OCI-LY3 (cell line): Measurements from ENCODE around the gene PODXL.
"Not testable (repeated sequence)": the region's sequence is repeated elsewhere in the genome, so short reads cannot be mapped to it uniquely, and the experiment has no call there.

ENCODE experiments used
- H2AFZ ChIP-seq: fragments of 200-600, 300-600 bp; shearing (Covaris generic); 2 replicates; pipeline ENCODE4 v1.6.0; 2014; ENCODE audit warnings: antibody characterized with exemption, low read depth, low read length
- H3K27ac ChIP-seq: fragments of 200-600, 300-600 bp; sonication (generic); 2 replicates; pipeline ENCODE4 v1.5.1; 2014; ENCODE audit warnings: mild to moderate bottlenecking, low read length, moderate library complexity, mixed read lengths
- H3K27me3 ChIP-seq: fragments of 200-600, 300-600 bp; sonication (generic); 2 replicates; pipeline ENCODE4 v1.6.1; 2014; ENCODE audit warnings: low read depth, low read length, mixed read lengths
- H3K36me3 ChIP-seq: fragments of 200-600, 300-600 bp; sonication (generic); replicated peaks from 2 replicates; pipeline ENCODE3; 2014; ENCODE audit warnings: low read depth, low read length, mixed read lengths
- H3K4me1 ChIP-seq: fragments of 300-600, 200-600 bp; sonication (generic); 2 replicates; pipeline ENCODE4 v1.6.1; 2014; ENCODE audit warnings: low read length, mixed read lengths
- H3K4me2 ChIP-seq: fragments of 200-600, 300-600 bp; sonication (generic); 2 replicates; pipeline ENCODE4 v1.6.1; 2014; ENCODE audit warnings: low read length, mixed read lengths
- H3K4me3 ChIP-seq: fragments of 300-600, 200-600 bp; sonication (generic); 2 replicates; pipeline ENCODE4 v1.5.1; 2014; ENCODE audit warnings: antibody characterized with exemption, mild to moderate bottlenecking, low read length, moderate library complexity
- H3K79me2 ChIP-seq: fragments of 300-600, 200-600 bp; shearing (Covaris generic); 2 replicates; pipeline ENCODE4 v1.6.1; 2014; ENCODE audit warnings: mild to moderate bottlenecking, low read length, mixed read lengths
- H3K9ac ChIP-seq: fragments of 300-600, 200-600 bp; shearing (Covaris generic); 2 replicates; pipeline ENCODE4 v1.6.0; 2014; ENCODE audit warnings: mild to moderate bottlenecking, low read length, moderate library complexity
- H3K9me3 ChIP-seq: fragments of 200-600, 300-600 bp; shearing (Covaris generic); 2 replicates; pipeline ENCODE4 v1.6.1; 2014; ENCODE audit warnings: low read length, mixed read lengths; ENCODE audit not compliant: insufficient read depth
- H4K20me1 ChIP-seq: fragments of 200-600, 300-600 bp; sonication (generic); 2 replicates; pipeline ENCODE4 v1.6.1; 2016; ENCODE audit warnings: low read length, mixed read lengths; ENCODE audit not compliant: insufficient read depth
- CTCF ChIP-seq: fragments of 200-600, 300-600 bp; sonication (generic); IDR thresholded peaks from 2 replicates; pipeline ENCODE4 v1.5.1; 2014; ENCODE audit warnings: antibody characterized with exemption, low read length, low read depth
- EZH2phosphoT487 ChIP-seq: fragments of 200-600 bp; shearing (Covaris generic); IDR thresholded peaks from 2 replicates; pipeline ENCODE4 v1.6.1; 2018; ENCODE audit warnings: antibody characterized with exemption, mixed run types, low read depth

Gene PODXL

DNA sequence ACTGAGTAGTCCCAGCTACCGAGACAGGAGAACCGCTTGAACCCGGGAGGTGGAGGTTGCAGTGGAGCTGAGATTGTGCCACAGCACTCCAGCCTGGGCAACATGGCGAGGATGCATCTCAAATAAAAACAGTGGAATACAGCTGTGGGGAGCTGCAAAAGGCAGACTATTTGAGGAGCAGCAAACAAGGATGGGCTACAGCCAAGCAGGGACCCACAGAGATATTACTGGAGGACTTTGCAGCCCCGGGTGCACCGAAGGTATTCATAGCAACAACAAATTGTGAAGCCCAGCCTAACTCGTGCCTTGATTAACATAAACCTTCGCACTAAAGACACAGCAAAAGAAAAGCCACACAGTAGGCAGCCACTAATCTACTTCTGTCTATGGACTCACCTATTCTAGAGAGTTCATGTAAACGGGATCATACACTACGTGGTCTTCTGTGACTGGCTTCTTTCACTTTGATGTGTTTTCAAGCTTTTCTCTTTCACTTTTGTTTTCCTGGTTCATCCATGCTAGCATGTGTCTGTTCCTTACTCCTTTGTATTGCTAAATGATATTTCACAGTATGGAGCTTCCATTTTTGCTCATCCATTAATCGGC, 34.0 kb downstream of the PODXL start:
- H3K79me2 ChIP-seq: no peaks in the 10 kb centered on the region
- no peaks in the 10 kb centered on the region for H4K20me1 ChIP-seq
- peaks cover 14% of the 10 kb centered on the region for H3K4me1 ChIP-seq
- H3K27me3 ChIP-seq: no peaks in the 10 kb centered on the region
- no peak overlapping the region for H3K27ac ChIP-seq
- no peak overlapping the region for H3K9ac ChIP-seq
- no peak overlapping the region for H3K4me3 ChIP-seq
- TF ChIP-seq CTCF (no peak), EZH2phosphoT487 (no peak)
- no peaks in the 10 kb centered on the region for H3K9me3 ChIP-seq
- H3K4me2 ChIP-seq: peak overlapping the region; percentile 41
- H2AFZ ChIP-seq: peak overlapping the region; percentile 10; the same call in 1 of the 2 replicates
- no peaks in the 10 kb centered on the region for H3K36me3 ChIP-seq

- no peak for TF ChIP-seq EZH2phosphoT487
- no peak for TF ChIP-seq CTCF
- no peak overlapping the region for H2AFZ ChIP-seq
- no peaks in the 10 kb centered on the region for H3K27me3 ChIP-seq
- H3K4me1 ChIP-seq: peaks cover 7% of the 10 kb centered on the region
- no peaks in the 10 kb centered on the region for H3K79me2 ChIP-seq
- no peaks in the 10 kb centered on the region for H3K9me3 ChIP-seq
- no peaks in the 10 kb centered on the region for H4K20me1 ChIP-seq
- H3K36me3 ChIP-seq: no peaks in the 10 kb centered on the region
- H3K27ac ChIP-seq: no peak overlapping the region
- no peak overlapping the region for H3K4me2 ChIP-seq
- no peak overlapping the region for H3K4me3 ChIP-seq
- H3K9ac ChIP-seq: no peak overlapping the region
Measured at GRCh38 chr7:131521651-131522163, 34.7 kb downstream of the PODXL start.

- Histone ChIP-seq H3K27me3 (no peaks in the 10 kb centered on the region), H4K20me1 (no peaks in the 10 kb centered on the region), H3K4me2 (no peak overlapping the region), H3K79me2 (no peaks in the 10 kb centered on the region), H3K4me3 (no peak overlapping the region), H3K4me1 (peaks cover 6% of the 10 kb centered on the region; the same call in 1 of the 2 replicates), H3K9me3 (no peaks in the 10 kb centered on the region), H3K9ac (no peak overlapping the region), H3K27ac (no peak overlapping the region), H3K36me3 (no peaks in the 10 kb centered on the region), H2AFZ (no peak overlapping the region)
- no peak for TF ChIP-seq EZH2phosphoT487
- no peak for TF ChIP-seq CTCF
Measured at GRCh38 chr7:131518626-131519025, 37.8 kb downstream of the PODXL start.

DNA sequence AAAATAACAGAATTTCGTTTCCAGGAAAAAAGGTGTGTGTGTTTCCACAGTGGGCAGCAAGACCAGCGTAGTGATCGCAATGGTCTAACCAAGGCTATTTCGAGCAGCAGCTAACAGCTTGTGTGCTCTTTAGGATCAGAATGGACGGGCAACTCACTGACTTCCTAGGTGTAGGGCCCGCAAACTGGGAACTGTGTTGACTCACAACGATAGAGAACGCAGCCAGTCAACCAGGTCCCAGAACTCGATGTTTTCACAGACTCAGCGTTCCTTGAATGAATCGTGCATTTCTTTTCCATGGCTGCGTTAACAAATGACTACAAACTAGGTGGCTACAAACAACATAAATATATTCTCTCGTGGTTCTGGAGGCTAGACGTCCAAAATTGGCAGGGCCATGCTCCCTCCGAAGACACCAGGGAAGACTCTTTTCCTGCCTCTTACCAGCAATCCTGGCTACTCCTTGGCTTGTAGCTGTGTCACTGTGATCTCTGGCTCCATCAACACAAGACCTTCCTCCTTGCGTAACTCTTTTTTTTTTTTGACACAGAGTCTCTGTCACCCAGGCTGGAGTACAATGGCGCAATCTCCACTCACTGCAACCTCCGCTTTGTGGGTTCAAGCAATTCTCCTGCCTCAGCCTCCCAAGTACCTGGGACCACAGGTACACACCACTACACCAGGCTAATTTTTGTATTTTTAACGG, 39.1 kb downstream of the PODXL start:
- H4K20me1 ChIP-seq: no peaks in the 10 kb centered on the region
- no peaks in the 10 kb centered on the region for H3K9me3 ChIP-seq
- no peak overlapping the region for H3K4me2 ChIP-seq
- H3K4me1 ChIP-seq: peaks cover 5% of the 10 kb centered on the region; the same call in 1 of the 2 replicates
- TF ChIP-seq EZH2phosphoT487 (no peak), CTCF (no peak)
- H3K27ac ChIP-seq: no peak overlapping the region
- H3K27me3 ChIP-seq: no peaks in the 10 kb centered on the region
- H3K4me3 ChIP-seq: no peak overlapping the region
- H2AFZ ChIP-seq: no peak overlapping the region
- no peak overlapping the region for H3K9ac ChIP-seq
- no peaks in the 10 kb centered on the region for H3K79me2 ChIP-seq
- no peaks in the 10 kb centered on the region for H3K36me3 ChIP-seq

DNA sequence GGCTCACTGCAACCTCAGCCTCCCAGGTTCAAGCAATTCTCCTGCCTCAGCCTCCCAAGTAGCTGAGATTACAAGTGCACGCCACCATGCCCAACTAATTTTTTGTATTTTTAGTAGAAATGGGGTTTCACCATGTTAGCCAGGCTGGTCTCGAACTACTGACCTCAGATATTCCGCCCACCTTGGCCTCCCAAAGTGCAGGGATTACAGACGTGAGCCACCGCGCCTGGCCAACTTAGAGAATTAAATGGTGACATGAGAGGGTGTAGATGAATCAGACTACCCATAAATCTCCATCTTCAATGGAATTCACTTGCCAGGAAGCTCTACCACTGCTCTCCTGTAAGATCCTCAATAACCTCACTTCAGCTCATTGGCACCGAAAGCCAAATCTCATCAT, 41.0 kb downstream of the PODXL start:
- not testable (repeated sequence) for H4K20me1 ChIP-seq, H3K9ac ChIP-seq, H3K9me3 ChIP-seq, H3K4me3 ChIP-seq, H3K4me1 ChIP-seq, H2AFZ ChIP-seq, H3K36me3 ChIP-seq, H3K27me3 ChIP-seq, H3K79me2 ChIP-seq, H3K4me2 ChIP-seq, H3K27ac ChIP-seq
